ENCODE measurements around the gene ART5. TPM values are rescaled to one million over a fixed set of nuclear protein-coding genes. Genes with fewer than 3 reads are reported as not detected.

The ART5 gene
- polyA plus RNA-seq, 1 donor (not counting 4 experiments of a cell fraction or from before 2014, with no cell fraction given): not detected

DNA sequence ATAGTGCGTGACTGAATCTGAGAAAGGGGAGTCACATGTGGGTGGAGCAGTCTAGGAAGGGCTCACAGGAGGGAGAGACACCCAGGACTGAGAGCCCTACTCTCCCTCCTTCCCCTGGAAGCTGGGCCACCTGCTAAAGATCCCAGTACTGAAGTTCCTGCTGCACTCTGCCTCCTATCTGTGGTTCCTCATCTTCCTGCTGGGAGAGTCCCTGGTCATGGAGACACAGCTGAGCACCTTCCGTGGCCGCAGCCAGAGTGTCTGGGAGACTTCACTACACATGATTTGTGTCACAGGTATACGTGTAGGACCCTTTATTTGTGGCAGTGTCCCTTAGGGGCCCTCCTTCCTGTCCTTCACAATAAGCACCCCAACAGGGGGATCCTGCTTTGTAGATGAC, 19.3 kb downstream of the ART5 start:
- dilution Hi-C loops (cut with MboI; ENCODE audit: extremely low pct_ligation_motif_present, low sequenced_read_pairs): no loop called here

DNA sequence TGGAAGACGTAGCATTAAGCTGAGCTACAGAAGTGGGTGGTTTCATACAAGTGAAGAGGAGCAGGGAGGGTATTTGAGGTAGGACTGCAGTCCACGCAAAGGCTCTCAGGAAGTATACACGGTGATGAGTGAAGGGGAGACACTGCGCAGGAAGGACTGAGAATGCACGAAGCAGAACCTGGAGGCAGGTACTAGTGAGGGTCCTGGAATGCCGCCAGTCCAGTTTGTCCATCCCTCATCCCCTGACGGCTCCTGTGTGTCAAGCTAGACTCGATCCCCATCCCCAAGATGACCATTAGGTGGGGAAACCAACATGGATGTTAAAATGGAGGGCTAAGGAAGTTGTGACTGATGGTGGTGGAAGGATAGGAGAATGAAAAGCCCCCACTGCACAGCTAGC, 23.8 kb downstream of the ART5 start:
- no peaks in the 10 kb centered on the region for H3K9me3 ChIP-seq (ENCODE audit: control insufficient read depth, low read depth, low read length)
- dilution Hi-C loops (cut with MboI; ENCODE audit: extremely low pct_ligation_motif_present, low sequenced_read_pairs): no loop called here
- TF ChIP-seq EZH2 (IDR thresholded peaks at IDR 0.05; ENCODE audit: low read length): no peak
- TF ChIP-seq, protein P1, sequence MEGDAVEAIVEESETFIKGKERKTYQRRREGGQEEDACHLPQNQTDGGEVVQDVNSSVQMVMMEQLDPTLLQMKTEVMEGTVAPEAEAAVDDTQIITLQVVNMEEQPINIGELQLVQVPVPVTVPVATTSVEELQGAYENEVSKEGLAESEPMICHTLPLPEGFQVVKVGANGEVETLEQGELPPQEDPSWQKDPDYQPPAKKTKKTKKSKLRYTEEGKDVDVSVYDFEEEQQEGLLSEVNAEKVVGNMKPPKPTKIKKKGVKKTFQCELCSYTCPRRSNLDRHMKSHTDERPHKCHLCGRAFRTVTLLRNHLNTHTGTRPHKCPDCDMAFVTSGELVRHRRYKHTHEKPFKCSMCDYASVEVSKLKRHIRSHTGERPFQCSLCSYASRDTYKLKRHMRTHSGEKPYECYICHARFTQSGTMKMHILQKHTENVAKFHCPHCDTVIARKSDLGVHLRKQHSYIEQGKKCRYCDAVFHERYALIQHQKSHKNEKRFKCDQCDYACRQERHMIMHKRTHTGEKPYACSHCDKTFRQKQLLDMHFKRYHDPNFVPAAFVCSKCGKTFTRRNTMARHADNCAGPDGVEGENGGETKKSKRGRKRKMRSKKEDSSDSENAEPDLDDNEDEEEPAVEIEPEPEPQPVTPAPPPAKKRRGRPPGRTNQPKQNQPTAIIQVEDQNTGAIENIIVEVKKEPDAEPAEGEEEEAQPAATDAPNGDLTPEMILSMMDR (optimal IDR thresholded peaks at IDR 0.05 in 1 of 3, IDR thresholded peaks at IDR 0.05 in 1 of 3, conservative IDR thresholded peaks at IDR 0.05 in 1 of 3; ENCODE audit: extremely low read depth in 1 of 3, insufficient read depth in 2 of 3, low read length in 3 of 3): no peak
- H3K79me2 ChIP-seq (ENCODE audit: control insufficient read depth, insufficient read depth, low read length): no peaks in the 10 kb centered on the region
- H3K27ac ChIP-seq (ENCODE audit: control insufficient read depth, insufficient read depth, low read length): no peak overlapping the region
- H3K27me3 ChIP-seq (ENCODE audit: control insufficient read depth, extremely low read depth, insufficient read depth, low read length): peaks cover 4% of the 10 kb centered on the region
- H4K20me1 ChIP-seq (ENCODE audit: control insufficient read depth, extremely low read depth, insufficient read depth, low read length): no peaks in the 10 kb centered on the region
- DNase-seq (ENCODE audit: low read depth, low spot score) (no peak), FAIRE-seq (no peak)
- peaks cover 17% of the 10 kb centered on the region for H3K4me1 ChIP-seq (ENCODE audit: control insufficient read depth, extremely low read depth, insufficient read depth, low read length)
- no peak overlapping the region for H3K9ac ChIP-seq (ENCODE audit: control insufficient read depth, extremely low read depth, insufficient read depth, low read length)
- H3K4me3 ChIP-seq (ENCODE audit: control insufficient read depth in 2 of 3, extremely low read depth in 1 of 3, insufficient read depth in 2 of 3, low read depth in 1 of 3, low read length in 3 of 3): no peak overlapping the region
- no peaks in the 10 kb centered on the region for H3K9me1 ChIP-seq (ENCODE audit: control insufficient read depth, extremely low read depth, insufficient read depth, low read length)
- H3K4me2 ChIP-seq (ENCODE audit: control insufficient read depth, extremely low read depth, insufficient read depth, low read depth, low read length): no peak overlapping the region
- H3K36me3 ChIP-seq (ENCODE audit: control insufficient read depth in 2 of 2, extremely low read depth in 1 of 2, insufficient read depth in 2 of 2, low read length in 2 of 2): no peaks in the 10 kb centered on the region
- no peak overlapping the region for H2AFZ ChIP-seq (ENCODE audit: control insufficient read depth, low read length)

More for the DNA sequence above, 19.3 kb downstream of the ART5 start:
- Histone ChIP-seq H3K27ac (ENCODE audit: control insufficient read depth, insufficient read depth, low read length) (no peak overlapping the region), H3K4me2 (ENCODE audit: control insufficient read depth, extremely low read depth, insufficient read depth, low read depth, low read length) (no peak overlapping the region), H3K36me3 (ENCODE audit: control insufficient read depth in 2 of 2, extremely low read depth in 1 of 2, insufficient read depth in 2 of 2, low read length in 2 of 2) (no peaks in the 10 kb centered on the region), H3K79me2 (ENCODE audit: control insufficient read depth, insufficient read depth, low read length) (no peaks in the 10 kb centered on the region), H3K9me1 (ENCODE audit: control insufficient read depth, extremely low read depth, insufficient read depth, low read length) (no peaks in the 10 kb centered on the region), H3K9me3 (ENCODE audit: control insufficient read depth, low read depth, low read length) (no peaks in the 10 kb centered on the region), H3K4me1 (ENCODE audit: control insufficient read depth, extremely low read depth, insufficient read depth, low read length) (no peaks in the 10 kb centered on the region), H3K9ac (ENCODE audit: control insufficient read depth, extremely low read depth, insufficient read depth, low read length) (no peak overlapping the region), H3K27me3 (ENCODE audit: control insufficient read depth, extremely low read depth, insufficient read depth, low read length) (peaks cover 4% of the 10 kb centered on the region), H2AFZ (ENCODE audit: control insufficient read depth, low read length) (no peak overlapping the region), H4K20me1 (ENCODE audit: control insufficient read depth, extremely low read depth, insufficient read depth, low read length) (no peaks in the 10 kb centered on the region), H3K4me3 (ENCODE audit: control insufficient read depth in 2 of 3, extremely low read depth in 1 of 3, insufficient read depth in 2 of 3, low read depth in 1 of 3, low read length in 3 of 3) (no peak overlapping the region)
- TF ChIP-seq, protein P1 (optimal IDR thresholded peaks at IDR 0.05 in 1 of 3, IDR thresholded peaks at IDR 0.05 in 1 of 3, conservative IDR thresholded peaks at IDR 0.05 in 1 of 3; ENCODE audit: extremely low read depth in 1 of 3, insufficient read depth in 2 of 3, low read length in 3 of 3): no peak
- no peak for TF ChIP-seq EZH2 (IDR thresholded peaks at IDR 0.05; ENCODE audit: low read length)
- no peak for FAIRE-seq
- no peak for DNase-seq (ENCODE audit: low read depth, low spot score)

Measured in keratinocyte (primary cell).